IMR-90 (cell line): ENCODE measurements around the gene MDM2. TPM values are rescaled to one million over a fixed set of nuclear protein-coding genes. Genes with fewer than 3 reads are reported as not detected.
A peak's percentile ranks its signal among the peaks of the same experiment; 100 is the strongest.

Source experiments
- ATAC-seq: fragments of 200-7000 bp; cut with Tn5 transposase; 2 replicates; pipeline ENCODE4 v1.9.1; 2020; ENCODE audit warnings: low read depth, mild to moderate bottlenecking, moderate library complexity
- BruUV-seq: library from RNA; stranded (reverse); fragments of 400-500 nt; replicated peaks from 2 replicates; lab custom pipeline; 2021; lab: Mats Ljungman, UMichigan
- CTCF ChIA-PET: fragments of 300-600 bp; formaldehyde crosslinking; extraction: SDS; loops from one replicate; lab custom pipeline; 2021; ENCODE audit warnings: antibody characterized with exemption; lab: Yijun Ruan, JAX
- POLR2A ChIA-PET: fragments of 300-600 bp; sonication (Branson Sonifier 250); formaldehyde crosslinking; loops from one replicate; lab custom pipeline; 2022; ENCODE audit warnings: antibody characterized with exemption; ENCODE audit not compliant: unreplicated experiment; lab: Charles Lee
- DNase-seq: peaks from one replicate; pipeline ENCODE4 v3.0.0; 2013
- H2AFZ ChIP-seq: replicated peaks from 2 replicates; pipeline ENCODE3; 2013; ENCODE audit warnings: low read length, mild to moderate bottlenecking; ENCODE audit not compliant: poor library complexity
- H2AK5ac ChIP-seq: 2 replicates; pipeline ENCODE4 v1.6.1; 2013; ENCODE audit warnings: low read depth, low read length, inconsistent platforms
- H2AK9ac ChIP-seq: replicated peaks from 2 replicates; pipeline ENCODE3; 2013; ENCODE audit warnings: mild to moderate bottlenecking, low read depth, low read length, moderate library complexity; ENCODE audit not compliant: poor library complexity
- H2BK120ac ChIP-seq: 2 replicates; pipeline ENCODE4 v1.6.1; 2013; ENCODE audit warnings: low read depth, low read length, inconsistent platforms
- H2BK15ac ChIP-seq: 3 replicates; pipeline ENCODE4 v1.6.1; 2013; ENCODE audit warnings: low read depth, low read length, inconsistent platforms
- H2BK20ac ChIP-seq: 2 replicates; pipeline ENCODE4 v1.6.1; 2013; ENCODE audit warnings: low read depth, mild to moderate bottlenecking, inconsistent platforms, low read length, moderate library complexity
- H2BK5ac ChIP-seq: 2 replicates; pipeline ENCODE4 v1.6.1; 2013; ENCODE audit warnings: mild to moderate bottlenecking, low read depth, low read length, inconsistent platforms; ENCODE audit not compliant: poor library complexity, severe bottlenecking
- H3K14ac ChIP-seq: replicated peaks from 2 replicates; pipeline ENCODE4 v1.6.1; 2013; ENCODE audit warnings: low read depth, low read length, inconsistent platforms
- H3K18ac ChIP-seq: 2 replicates; pipeline ENCODE4 v1.6.1; 2013; ENCODE audit warnings: low read depth, low read length, control low read depth
- H3K23ac ChIP-seq: 2 replicates; pipeline ENCODE4 v1.6.1; 2013; ENCODE audit warnings: low read depth, low read length, inconsistent platforms
- H3K27ac ChIP-seq: 2 replicates; pipeline ENCODE4 v1.5.1; 2013; ENCODE audit warnings: mild to moderate bottlenecking, control low read depth, low read length; ENCODE audit not compliant: insufficient read depth
- H3K27me3 ChIP-seq: 2 replicates; pipeline ENCODE4 v1.6.1; 2013; ENCODE audit warnings: low read length; ENCODE audit not compliant: control insufficient read depth, insufficient read depth
- H3K36me3 ChIP-seq: 2 replicates; pipeline ENCODE4 v1.6.1; 2013; ENCODE audit warnings: low read length, mixed read lengths; ENCODE audit not compliant: control insufficient read depth, insufficient read depth
- H3K4ac ChIP-seq: 2 replicates; pipeline ENCODE4 v1.6.1; 2013; ENCODE audit warnings: low read depth, low read length, inconsistent platforms
- H3K4me1 ChIP-seq: 2 replicates; pipeline ENCODE4 v1.6.1; 2013; ENCODE audit warnings: low read length, mixed read lengths; ENCODE audit not compliant: control insufficient read depth, insufficient read depth
- H3K4me2 ChIP-seq: 2 replicates; pipeline ENCODE4 v1.6.1; 2013; ENCODE audit warnings: low read depth, mild to moderate bottlenecking, control low read depth, low read length, moderate library complexity
- H3K4me3 ChIP-seq: 2 replicates; pipeline ENCODE4 v1.5.1; 2013; ENCODE audit warnings: low read depth, mild to moderate bottlenecking, control low read depth, low read length, moderate library complexity; ENCODE audit not compliant: insufficient read depth
- H3K56ac ChIP-seq: 2 replicates; pipeline ENCODE4 v1.6.1; 2013; ENCODE audit warnings: low read length, inconsistent platforms; ENCODE audit not compliant: insufficient read depth; ENCODE audit errors: extremely low read depth
- H3K79me1 ChIP-seq, 2 experiments: 2 replicates each; pipeline ENCODE4 v1.6.1; 2013; ENCODE audit warnings: low read length in 2 of 2, inconsistent platforms in 1 of 2, low read depth in 1 of 2
- H3K9ac ChIP-seq: 2 replicates; pipeline ENCODE4 v1.6.1; 2013; ENCODE audit warnings: low read depth, low read length, control low read depth
- H3K9me1 ChIP-seq: 2 replicates; pipeline ENCODE4 v1.6.1; 2013; ENCODE audit warnings: low read length, inconsistent platforms; ENCODE audit not compliant: insufficient read depth
- H3K9me3 ChIP-seq: 2 replicates; pipeline ENCODE4 v1.6.1; 2013; ENCODE audit warnings: low read length; ENCODE audit not compliant: control insufficient read depth, insufficient read depth
- H4K20me1 ChIP-seq: 2 replicates; pipeline ENCODE4 v1.6.1; 2013; ENCODE audit warnings: low read length, inconsistent platforms; ENCODE audit not compliant: insufficient read depth
- H4K5ac ChIP-seq: 2 replicates; pipeline ENCODE4 v1.6.1; 2013; ENCODE audit warnings: mild to moderate bottlenecking, low read depth, low read length, control low read depth
- H4K8ac ChIP-seq, 2 experiments: 2 replicates each; pipeline ENCODE4 v1.6.1; 2013; ENCODE audit warnings: low read depth in 2 of 2, low read length in 2 of 2, control low read depth in 1 of 2, inconsistent platforms in 1 of 2
- H4K91ac ChIP-seq: 2 replicates; pipeline ENCODE4 v1.6.1; 2013; ENCODE audit warnings: low read depth, low read length, inconsistent platforms; ENCODE audit not compliant: insufficient read depth
- BHLHE40 ChIP-seq: fragments of 150-350 bp; IDR thresholded peaks from 2 replicates; pipeline ENCODE4 v1.6.1; 2016; ENCODE audit warnings: mild to moderate bottlenecking, low read depth, low read length
- CEBPB ChIP-seq: IDR thresholded peaks from 2 replicates; pipeline ENCODE4 v1.6.1; 2012; ENCODE audit warnings: low read depth, low read length, improper control_type of control experiment
- CHD1 ChIP-seq: IDR thresholded peaks from 2 replicates; pipeline ENCODE4 v1.6.1; 2012; ENCODE audit warnings: low read depth, low read length, improper control_type of control experiment
- FOS ChIP-seq: fragments of 150-350 bp; IDR thresholded peaks from 2 replicates; pipeline ENCODE4 v1.6.1; 2016; ENCODE audit warnings: low read depth, low read length
- MAFK ChIP-seq: IDR thresholded peaks from 2 replicates; pipeline ENCODE4 v1.6.1; 2012; ENCODE audit warnings: low read depth, low read length, improper control_type of control experiment
- MAZ ChIP-seq: IDR thresholded peaks from 2 replicates; pipeline ENCODE4 v1.6.1; 2012; ENCODE audit warnings: low read depth, mild to moderate bottlenecking, low read length, improper control_type of control experiment, moderate library complexity, borderline replicate concordance
- MXI1 ChIP-seq: IDR thresholded peaks from 2 replicates; pipeline ENCODE4 v1.6.1; 2012; ENCODE audit warnings: low read depth, mild to moderate bottlenecking, low read length, moderate library complexity, borderline replicate concordance
- NFE2L2 ChIP-seq: fragments of 150-350 bp; IDR thresholded peaks from 2 replicates; pipeline ENCODE4 v1.6.1; 2016; ENCODE audit warnings: low read depth, mild to moderate bottlenecking, low read length
- POLR2A ChIP-seq: IDR thresholded peaks from 2 replicates; pipeline ENCODE4 v1.6.1; 2012; ENCODE audit warnings: mild to moderate bottlenecking, low read depth, low read length
- RAD21 ChIP-seq: IDR thresholded peaks from 2 replicates; pipeline ENCODE4 v1.6.1; 2012; ENCODE audit warnings: low read length, improper control_type of control experiment
- RCOR1 ChIP-seq: IDR thresholded peaks from 2 replicates; pipeline ENCODE4 v1.6.1; 2012; ENCODE audit warnings: mild to moderate bottlenecking, low read length, improper control_type of control experiment; ENCODE audit not compliant: insufficient replicate concordance
- SMC3 ChIP-seq: fragments of 150-350 bp; IDR thresholded peaks from 2 replicates; pipeline ENCODE4 v1.6.1; 2016; ENCODE audit warnings: low read depth, mild to moderate bottlenecking, antibody characterized with exemption, low read length, moderate library complexity
- WGBS, 2 experiments: methylation state at CpG; one replicate each; pipeline versions ENCODE4 v1.1.5 to v1.1.7; 2013; ENCODE audit warnings: missing lambda C conversion rate in 2 of 2; ENCODE audit not compliant: insufficient read length in 1 of 2; ENCODE audit errors: extremely low coverage in 2 of 2; 5-methylcytosine and 5-hydroxymethylcytosine counted together
- dilution Hi-C: fragments of 300-500 bp; cut with HindIII; formaldehyde crosslinking; loops from one replicate; pipeline ENCODE4 v1.14.3; 2018; ENCODE audit warnings: low sequenced_read_pairs; ENCODE audit not compliant: unreplicated experiment
- in situ Hi-C: fragments of 300-500 bp; cut with MboI; formaldehyde crosslinking; loops from 3 replicates; pipeline ENCODE4 v1.14.3; 2019; ENCODE audit warnings: low sequenced_read_pairs, inconsistent platforms, mixed read lengths
- intact Hi-C: fragments of 100-400 bp; cut with micrococcal nuclease; formaldehyde crosslinking; loops from 2 replicates; pipeline ENCODE4 v1.10.0; 2022
- polyA plus RNA-seq, 3 experiments: library from polyadenylated mRNA; depleted of rRNA; stranded (reverse); fragments of >200 nt; gene quantifications; 2 replicates each; pipeline ENCODE4 v1.2.3, GENCODE V29; 2012; ENCODE audit warnings: low replicate concordance in 1 of 3
- total RNA-seq: library from RNA; depleted of rRNA; stranded (reverse); fragments of >200 nt; gene quantifications from 2 replicates; pipeline ENCODE4 v1.2.3, GENCODE V29; 2012
- TF ChIP-seq, protein P1 (sequence below): fragments of 150-350 bp; IDR thresholded peaks from 2 replicates; pipeline ENCODE4 v1.6.1; 2017; ENCODE audit warnings: mild to moderate bottlenecking, antibody characterized with exemption, low read length, low read depth
- TF ChIP-seq, protein P2 (sequence below): conservative IDR thresholded peaks from 2 replicates; pipeline ENCODE4 v1.5.1; 2012; ENCODE audit warnings: mild to moderate bottlenecking, low read depth, low read length, improper control_type of control experiment
- TF ChIP-seq, protein P3 (sequence below): fragments of 150-350 bp; IDR thresholded peaks from 2 replicates; pipeline ENCODE4 v1.6.1; 2016; ENCODE audit warnings: low read depth, mild to moderate bottlenecking, low read length, moderate library complexity, borderline replicate concordance

Gene MDM2
- total and polyA plus RNA-seq, 2 of the 4 experiments (the other 2 are of a cell fraction): 21.9 to 196 TPM

DNA sequence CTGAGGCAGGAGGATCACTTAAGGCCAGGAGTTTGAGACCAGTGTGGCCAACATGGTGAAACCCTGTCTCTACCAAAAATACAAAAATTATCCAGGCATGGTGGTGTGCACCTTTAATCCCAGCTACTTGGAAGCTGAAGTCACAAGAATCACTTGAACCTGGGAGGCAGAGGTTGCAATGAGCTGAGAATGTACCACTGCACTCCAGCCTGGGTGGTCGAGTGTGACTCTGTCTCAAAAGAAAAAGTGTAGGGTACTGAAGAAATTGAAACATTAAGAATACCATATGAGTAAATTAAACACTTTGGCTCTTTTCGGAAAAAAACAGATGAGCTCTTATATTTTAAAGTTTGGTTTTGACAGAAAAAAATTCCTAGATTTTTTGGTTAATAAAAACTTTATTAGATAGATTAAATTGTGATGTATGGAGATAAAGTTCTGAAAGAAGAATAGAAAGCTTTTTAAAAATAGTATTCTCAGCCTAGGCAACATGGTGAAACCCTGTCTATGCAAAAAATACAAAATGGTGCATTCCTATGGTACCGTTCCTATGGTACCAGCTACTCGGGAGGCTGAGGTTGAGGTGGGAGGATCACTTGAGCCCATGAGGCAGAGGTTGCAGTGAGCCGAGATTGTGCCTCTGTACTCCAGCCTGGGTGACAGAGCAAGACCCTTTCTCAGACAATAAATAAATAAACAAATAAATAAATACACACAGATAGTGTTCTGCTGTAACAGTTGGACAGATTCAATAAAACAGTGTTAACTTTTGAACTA lies 20.1 kb downstream of the MDM2 start:
- Histone ChIP-seq H3K4me1 (peaks cover 4% of the 10 kb centered on the region), H3K9ac (no peak overlapping the region), H3K79me1 (peaks cover 19 to 22% of the 10 kb centered on the region in 2 experiments; a peak in 3 of 4 replicates), H3K27ac (no peak overlapping the region), H4K5ac (no peak overlapping the region), H3K4me3 (no peak overlapping the region), H2AK9ac (no peak overlapping the region), H3K23ac (no peak overlapping the region), H3K14ac (no peak overlapping the region), H3K4ac (no peak overlapping the region), H3K9me3 (no peaks in the 10 kb centered on the region), H4K8ac (peak overlapping the region in 1 of 2 experiments; percentile 50; a peak in 1 of 4 replicates), H2BK5ac (no peak overlapping the region), H2BK120ac (no peak overlapping the region), H4K20me1 (peaks cover 54% of the 10 kb centered on the region), H2BK20ac (no peak overlapping the region), H4K91ac (no peak overlapping the region), H3K36me3 (peaks cover 58% of the 10 kb centered on the region), H3K56ac (no peak overlapping the region), H3K4me2 (no peak overlapping the region), H2BK15ac (no peak overlapping the region), H3K9me1 (peaks cover 4% of the 10 kb centered on the region; the same call in 1 of the 2 replicates), H3K27me3 (no peaks in the 10 kb centered on the region), H3K18ac (no peak overlapping the region), H2AFZ (no peak overlapping the region), H2AK5ac (no peak overlapping the region)
- dilution Hi-C loops (no loop called here), intact Hi-C loops (no loop called here), in situ Hi-C loops (loop anchor here (25.0 kb wide), 1 partner anchor 759 kb away; the partner anchor contains the start of gene CCT2)
- CTCF ChIA-PET: no interaction called here
- ATAC-seq: no peak
- WGBS, 2 experiments: no CpG with 5 or more reads among the region's 5 CpGs
- DNase-seq: no peak
- BruUV-seq: no TSS peak
- POLR2A ChIA-PET: interaction anchor here (0.6 kb wide), 1 partner anchor 8 kb away, joined by 7 read pairs; no protein-coding TSS in a partner anchor
- TF ChIP-seq SMC3 (no peak), MAZ (no peak), NFE2L2 (no peak), RCOR1 (no peak), BHLHE40 (no peak), CHD1 (no peak), CEBPB (no peak), MXI1 (no peak), FOS (no peak), MAFK (no peak), RAD21 (no peak), POLR2A (no peak)
- TF ChIP-seq, protein P1, sequence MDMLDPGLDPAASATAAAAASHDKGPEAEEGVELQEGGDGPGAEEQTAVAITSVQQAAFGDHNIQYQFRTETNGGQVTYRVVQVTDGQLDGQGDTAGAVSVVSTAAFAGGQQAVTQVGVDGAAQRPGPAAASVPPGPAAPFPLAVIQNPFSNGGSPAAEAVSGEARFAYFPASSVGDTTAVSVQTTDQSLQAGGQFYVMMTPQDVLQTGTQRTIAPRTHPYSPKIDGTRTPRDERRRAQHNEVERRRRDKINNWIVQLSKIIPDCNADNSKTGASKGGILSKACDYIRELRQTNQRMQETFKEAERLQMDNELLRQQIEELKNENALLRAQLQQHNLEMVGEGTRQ: no peak
- TF ChIP-seq, protein P2, sequence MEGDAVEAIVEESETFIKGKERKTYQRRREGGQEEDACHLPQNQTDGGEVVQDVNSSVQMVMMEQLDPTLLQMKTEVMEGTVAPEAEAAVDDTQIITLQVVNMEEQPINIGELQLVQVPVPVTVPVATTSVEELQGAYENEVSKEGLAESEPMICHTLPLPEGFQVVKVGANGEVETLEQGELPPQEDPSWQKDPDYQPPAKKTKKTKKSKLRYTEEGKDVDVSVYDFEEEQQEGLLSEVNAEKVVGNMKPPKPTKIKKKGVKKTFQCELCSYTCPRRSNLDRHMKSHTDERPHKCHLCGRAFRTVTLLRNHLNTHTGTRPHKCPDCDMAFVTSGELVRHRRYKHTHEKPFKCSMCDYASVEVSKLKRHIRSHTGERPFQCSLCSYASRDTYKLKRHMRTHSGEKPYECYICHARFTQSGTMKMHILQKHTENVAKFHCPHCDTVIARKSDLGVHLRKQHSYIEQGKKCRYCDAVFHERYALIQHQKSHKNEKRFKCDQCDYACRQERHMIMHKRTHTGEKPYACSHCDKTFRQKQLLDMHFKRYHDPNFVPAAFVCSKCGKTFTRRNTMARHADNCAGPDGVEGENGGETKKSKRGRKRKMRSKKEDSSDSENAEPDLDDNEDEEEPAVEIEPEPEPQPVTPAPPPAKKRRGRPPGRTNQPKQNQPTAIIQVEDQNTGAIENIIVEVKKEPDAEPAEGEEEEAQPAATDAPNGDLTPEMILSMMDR: no peak
- TF ChIP-seq, protein P3, sequence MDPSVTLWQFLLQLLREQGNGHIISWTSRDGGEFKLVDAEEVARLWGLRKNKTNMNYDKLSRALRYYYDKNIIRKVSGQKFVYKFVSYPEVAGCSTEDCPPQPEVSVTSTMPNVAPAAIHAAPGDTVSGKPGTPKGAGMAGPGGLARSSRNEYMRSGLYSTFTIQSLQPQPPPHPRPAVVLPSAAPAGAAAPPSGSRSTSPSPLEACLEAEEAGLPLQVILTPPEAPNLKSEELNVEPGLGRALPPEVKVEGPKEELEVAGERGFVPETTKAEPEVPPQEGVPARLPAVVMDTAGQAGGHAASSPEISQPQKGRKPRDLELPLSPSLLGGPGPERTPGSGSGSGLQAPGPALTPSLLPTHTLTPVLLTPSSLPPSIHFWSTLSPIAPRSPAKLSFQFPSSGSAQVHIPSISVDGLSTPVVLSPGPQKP: no peak
